SK-N-DZ (cell line): Measurements from ENCODE around the gene STRIP2.
"Not testable (repeated sequence)": the region's sequence is repeated elsewhere in the genome, so short reads cannot be mapped to it uniquely, and the experiment has no call there.

Experiments
- DNase-seq: peaks from one replicate; pipeline ENCODE4 v3.0.0-alpha.2; 2015; ENCODE audit warnings: low spot score
- small RNA-seq, 2 experiments: library from RNA; depleted of rRNA; stranded (forward); fragments of <200 nt; gene quantifications; one replicate each; pipeline ENCODE3, GENCODE V24; 2014

The STRIP2 gene

GRCh38 chr7:129530795-129531391, 96.7 kb downstream of the STRIP2 start:
- DNase-seq, result no peak

- DNase-seq, result no peak
These were observed 97.5 kb downstream of the STRIP2 start for GRCh38 chr7:129531721-129532120.

GRCh38 chr7:129532375-129532774, 98.1 kb downstream of the STRIP2 start:
- no peak for DNase-seq

GRCh38 chr7:129534558-129535274, 100.5 kb downstream of the STRIP2 start:
- DNase-seq, result not testable (repeated sequence)

- no peak for DNase-seq
These were observed 101.7 kb downstream of the STRIP2 start for GRCh38 chr7:129535896-129536295.

- no peak for DNase-seq
These were observed 102.1 kb downstream of the STRIP2 start for GRCh38 chr7:129536323-129536722.

Small RNAs within 50 kb of the gene (small RNA-seq; reads per million reads assigned to genes)
- gene AC009244.1 (0 to 0.09 reads per million in 2 experiments), gene RNU1-72P (0 to 0.03 reads per million in 2 experiments), gene SNRPGP3 (0 reads per million in 2 experiments)
